Inflammatory macrophage treated with lipopolysaccharide for 1 hour (primary cell): ENCODE measurements around the gene RPS2.
"Not testable (repeated sequence)": the region's sequence is repeated elsewhere in the genome, so short reads cannot be mapped to it uniquely, and the experiment has no call there.

ENCODE experiments used
- DNase-seq, 2 donors: peaks; one replicate each; pipeline ENCODE4 v3.0.0-alpha.2; 2020 to 2022

Gene RPS2

DNA sequence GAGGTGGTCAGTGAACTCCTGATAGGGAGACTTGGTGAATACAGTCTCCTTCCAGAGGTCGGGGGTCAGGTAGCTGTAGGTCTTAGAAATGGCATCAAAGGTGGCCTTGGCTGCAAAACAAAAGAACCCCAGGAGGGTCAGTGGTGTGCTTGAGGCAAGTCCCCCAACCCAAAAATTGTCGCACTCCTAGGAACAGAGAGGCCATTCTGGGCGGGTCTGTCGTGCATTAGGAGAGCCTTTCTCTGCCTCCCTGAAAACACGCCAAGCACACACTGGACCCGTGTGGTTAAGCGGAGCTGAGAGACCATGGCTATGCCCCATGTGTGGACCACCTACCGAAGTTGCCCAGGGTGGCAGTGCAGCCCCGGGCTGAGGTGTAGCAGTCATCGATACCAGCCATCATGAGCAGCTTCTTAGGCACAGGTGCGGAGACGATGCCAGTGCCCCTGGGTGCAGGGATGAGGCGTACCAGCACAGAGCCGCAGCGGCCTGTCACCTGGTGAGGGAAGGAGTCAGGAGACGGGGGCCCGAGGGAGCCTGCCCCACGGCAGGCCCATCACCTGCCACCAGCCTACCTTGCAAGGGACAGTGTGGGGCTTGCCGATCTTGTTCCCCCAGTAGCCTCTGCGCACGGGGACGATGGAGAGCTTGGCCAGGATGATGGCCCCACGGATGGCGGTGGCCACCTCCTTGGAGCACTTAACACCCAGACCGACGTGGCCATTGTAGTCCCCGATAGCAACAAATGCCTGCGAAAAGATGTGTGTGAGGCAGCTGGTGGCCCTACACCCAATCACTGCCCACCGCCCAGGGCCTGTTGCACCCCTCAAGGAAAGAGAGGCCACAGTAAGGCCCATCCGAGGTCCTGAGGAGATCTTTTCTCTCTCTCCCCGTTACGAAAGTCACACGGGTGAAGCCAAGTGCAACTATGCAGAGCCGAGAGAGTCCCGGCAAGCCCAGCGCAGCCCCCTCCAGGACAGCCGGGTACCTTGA lies 2.2 kb downstream of the RPS2 start:
- not testable (repeated sequence) for DNase-seq

DNA sequence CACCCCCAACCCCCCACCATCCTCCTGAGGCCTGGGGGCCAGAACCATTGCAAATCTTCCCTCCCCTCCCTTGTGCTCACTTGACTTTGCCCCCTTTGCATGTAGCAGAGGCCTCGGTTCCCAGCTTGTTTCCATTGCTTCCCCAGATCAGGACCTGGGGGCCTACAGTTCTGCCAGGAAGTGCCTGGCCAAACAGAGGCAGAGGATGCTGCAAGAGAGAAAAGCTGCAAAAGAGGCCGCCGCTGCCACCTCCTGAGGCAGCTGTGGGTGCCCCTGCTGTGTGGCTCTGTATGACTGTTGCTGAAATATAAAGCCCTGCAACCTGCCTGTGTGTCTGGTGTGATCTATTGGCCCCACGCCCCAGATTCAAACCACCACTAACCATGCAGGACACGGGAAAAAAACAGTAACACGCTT lies 3.0 kb downstream of the RPS2 start:
- no peak for DNase-seq

DNA sequence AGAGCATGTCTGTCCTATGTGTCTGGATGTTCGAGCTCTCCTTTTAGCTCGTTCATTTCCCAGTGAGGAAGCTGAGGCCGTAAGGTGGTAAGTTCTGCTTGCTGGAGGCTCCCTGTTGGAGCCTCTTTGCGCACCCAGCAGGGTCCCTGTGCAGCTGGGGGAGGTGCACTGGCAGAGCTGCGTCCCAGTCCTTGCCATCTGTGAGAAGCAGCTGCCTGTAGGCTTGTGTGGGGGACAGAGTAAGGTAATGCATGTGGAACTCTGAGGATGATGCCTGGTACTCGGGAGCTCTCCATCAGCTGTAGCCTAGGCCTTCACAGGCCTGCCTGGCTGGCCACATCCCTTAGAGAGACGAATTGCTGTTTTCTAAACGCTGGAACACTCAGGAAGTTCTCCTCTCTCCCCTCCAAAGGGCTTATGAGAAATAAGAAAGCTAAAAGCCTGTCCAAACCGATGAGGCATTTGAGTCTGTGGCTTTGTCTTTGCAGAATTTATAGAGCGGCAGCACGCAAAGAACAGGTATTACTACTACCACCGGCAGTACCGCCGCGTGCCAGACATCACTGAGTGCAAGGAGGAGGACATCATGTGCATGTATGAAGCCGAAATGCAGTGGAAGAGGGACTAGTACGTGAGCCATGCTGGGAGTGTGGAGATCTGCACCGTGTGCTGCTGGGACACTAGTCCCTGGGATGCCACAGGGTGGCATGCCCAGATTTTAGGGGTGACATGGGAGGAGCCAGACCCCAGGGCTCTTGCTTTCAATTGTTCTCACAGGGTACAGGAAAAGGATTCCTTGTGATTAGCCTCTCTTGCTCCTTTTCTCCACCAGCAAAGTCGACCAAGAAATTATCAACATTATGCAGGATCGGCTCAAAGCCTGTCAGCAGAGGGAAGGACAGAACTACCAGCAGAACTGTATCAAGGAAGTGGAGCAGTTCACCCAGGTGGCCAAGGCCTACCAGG lies 3.7 kb downstream of the RPS2 start:
- DNase-seq, result no peak

DNA sequence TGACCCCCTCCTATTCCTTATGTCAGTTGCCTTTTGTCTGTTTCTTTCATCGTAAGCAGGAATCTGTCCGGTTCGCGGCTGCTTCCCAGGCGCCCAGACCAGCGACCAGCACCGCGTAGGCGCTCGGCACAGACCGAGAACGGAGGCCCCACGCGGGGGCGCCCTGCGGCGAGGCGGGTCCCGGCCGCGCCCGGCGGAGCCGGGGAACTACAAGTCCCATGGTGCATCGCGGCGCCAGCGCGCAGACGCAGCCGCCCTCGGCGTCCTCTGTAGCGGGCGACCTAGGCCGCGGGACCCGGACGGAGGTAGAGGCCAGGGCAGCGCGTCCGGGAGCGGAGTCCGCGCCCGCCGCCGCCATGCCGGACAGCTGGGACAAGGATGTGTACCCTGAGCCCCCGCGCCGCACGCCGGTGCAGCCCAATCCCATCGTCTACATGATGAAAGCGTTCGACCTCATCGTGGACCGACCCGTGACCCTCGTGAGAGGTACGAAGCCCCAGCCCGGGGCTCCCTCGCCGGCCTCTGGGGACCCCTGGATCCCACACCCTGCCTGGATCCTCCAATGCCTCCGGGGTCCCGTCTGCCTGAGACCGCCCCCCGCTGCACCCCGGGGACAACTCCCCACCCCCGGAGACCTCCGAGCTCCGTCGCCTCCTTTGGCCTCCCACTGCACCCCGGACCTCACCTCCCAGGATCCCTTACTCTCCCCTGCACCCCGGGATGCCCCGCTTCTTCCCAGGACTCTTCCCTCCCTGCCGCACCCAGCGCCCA lies 5.2 kb downstream of the RPS2 start, which contains the start of gene NDUFB10:
Gene NDUFB10 (plus strand): TSS at position 270 of the 771 bp plus-strand sequence. CDS start 87 bp downstream, at position 357.
- DNase-seq, result peak; percentile 86 to 95

DNA sequence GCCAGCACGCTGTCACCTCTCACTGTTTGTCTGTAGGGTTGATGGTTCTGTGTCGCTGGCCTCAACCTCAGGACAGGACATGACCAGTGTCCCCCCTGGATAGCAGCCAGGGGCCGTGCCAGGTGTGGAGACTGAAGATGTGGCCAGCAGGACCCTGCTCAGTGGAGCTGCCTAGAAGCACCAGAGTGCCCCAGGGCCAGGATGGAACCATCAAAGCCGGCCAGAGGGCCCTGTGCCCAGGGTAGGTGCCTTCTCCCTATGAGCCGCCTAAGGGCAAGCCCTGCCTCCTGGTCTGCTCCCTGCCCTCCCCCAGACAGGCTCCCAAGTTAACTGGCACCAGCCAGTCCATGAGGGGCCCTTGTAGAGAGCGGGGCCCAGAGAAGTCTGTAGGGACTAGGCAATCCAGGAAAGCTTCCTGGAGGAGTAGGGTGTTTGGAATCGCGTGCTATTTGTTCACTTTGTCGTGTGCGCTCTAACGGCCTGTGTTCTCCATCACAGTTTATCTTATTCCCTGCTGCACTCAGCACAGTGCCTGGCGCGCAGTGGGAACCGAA lies 5.8 kb downstream of the RPS2 start:
- no peak for DNase-seq

DNA sequence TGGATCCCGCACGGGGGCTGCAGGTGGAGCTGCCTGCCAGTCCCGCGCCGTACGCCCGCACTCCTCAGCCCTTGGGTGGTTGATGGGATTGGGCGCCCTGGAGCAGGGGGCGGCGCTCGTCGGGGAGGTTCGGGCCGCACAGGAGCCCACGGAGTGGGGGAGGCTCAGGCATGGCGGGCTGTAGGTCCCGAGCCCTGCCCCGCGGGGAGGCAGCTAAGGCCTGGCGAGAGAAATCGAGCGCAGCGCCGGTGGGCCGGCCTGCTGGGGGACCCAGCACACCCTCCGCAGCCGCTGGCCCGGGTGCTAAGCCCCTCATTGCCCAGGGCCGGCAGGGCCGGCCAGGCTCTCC lies 6.5 kb downstream of the RPS2 start:
- DNase-seq, result not testable (repeated sequence)

DNA sequence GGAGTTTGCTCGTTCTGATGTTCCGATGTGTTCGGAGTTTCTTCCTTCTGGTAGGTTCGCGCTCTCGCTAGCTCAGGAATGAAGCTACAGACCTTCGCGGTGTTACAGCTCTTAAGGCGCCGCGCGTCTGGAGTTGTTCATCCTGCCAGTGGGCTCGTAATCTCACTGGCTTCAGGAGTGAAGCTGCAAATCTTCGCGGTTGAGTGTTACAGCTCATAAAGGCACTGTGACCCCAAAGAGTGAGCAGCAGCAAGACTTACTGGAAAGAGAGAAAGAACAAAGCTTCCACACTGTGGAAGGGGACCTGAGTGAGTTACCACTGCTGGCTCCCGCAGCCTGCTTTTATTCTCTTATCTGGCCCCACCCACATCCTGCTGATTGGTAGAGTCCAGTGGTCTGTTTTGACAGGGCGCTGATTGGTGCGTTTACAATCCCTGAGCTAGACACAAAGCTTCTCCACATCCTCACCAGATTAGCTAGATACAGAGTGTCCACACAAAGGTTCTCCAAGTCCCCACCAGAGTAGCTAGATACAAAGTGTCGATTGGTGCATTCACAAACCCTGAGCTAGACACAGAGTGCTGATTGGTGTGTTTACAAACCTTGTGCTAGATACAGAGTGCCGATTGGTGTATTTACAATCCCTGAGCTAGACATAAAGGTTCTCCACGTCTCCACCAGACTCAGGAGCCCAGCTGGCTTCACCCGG lies 7.0 kb downstream of the RPS2 start:
- DNase-seq, result not testable (repeated sequence)

DNA sequence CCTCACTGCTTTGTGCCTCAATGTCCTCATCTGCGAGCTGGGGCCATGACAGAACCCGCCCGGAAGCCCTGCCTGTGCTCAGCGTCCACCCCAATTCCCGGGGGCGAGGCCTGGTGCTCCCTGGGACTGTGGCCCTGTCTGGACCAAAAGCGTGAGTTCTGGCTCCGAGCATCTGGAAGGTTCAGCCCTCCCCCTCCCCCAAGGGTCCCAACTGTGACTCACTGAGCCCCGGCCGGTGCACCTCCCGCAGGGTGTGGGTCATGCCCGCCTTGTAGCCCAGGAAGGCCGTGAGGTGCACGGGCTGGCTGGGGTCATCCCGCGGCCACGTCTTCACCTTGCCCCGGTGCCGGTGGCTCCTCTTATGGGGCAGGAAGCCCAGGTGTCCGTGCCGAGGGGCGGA lies 10.9 kb downstream of the RPS2 start:
- no peak for DNase-seq

DNA sequence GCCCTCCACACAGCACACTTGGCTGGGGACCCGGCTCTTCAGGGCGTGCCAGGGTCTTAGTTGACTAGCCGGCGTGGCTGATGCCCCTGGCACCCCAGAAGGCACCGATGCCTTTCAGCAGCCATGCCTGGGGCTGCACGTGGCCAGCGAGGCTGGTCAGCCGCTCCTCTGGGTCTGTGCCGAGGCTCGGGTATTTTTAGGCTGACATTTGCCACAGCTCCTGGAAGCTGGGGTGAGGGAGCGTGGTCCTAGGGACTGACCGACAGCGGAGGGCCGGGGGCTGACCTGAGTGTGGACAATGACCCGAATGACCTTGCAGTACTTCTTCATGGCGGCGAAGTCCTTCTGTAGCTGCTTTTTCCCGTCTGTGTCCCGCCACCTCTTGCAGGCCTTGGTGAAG lies 14.1 kb downstream of the RPS2 start:
- no peak for DNase-seq

DNA sequence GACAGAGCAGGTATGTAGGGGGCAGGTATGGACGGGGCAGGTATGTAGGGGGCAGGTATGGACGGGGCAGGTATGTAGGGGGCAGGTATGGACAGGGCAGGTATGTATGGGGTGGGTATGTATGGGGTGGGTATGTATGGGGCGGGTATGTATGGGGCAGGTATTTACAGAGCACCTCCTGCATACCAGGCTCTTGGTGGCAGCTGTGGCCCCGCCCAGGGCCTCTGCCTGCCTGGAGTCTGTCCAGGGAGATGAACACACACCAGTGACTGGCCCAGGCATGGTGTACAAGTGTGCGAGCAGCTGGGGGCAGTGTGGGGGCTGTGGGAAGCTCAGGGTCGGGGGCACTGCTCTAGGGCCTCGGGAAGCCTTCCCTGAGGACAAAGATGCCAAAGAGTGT lies 14.6 kb downstream of the RPS2 start:
- no peak for DNase-seq

DNA sequence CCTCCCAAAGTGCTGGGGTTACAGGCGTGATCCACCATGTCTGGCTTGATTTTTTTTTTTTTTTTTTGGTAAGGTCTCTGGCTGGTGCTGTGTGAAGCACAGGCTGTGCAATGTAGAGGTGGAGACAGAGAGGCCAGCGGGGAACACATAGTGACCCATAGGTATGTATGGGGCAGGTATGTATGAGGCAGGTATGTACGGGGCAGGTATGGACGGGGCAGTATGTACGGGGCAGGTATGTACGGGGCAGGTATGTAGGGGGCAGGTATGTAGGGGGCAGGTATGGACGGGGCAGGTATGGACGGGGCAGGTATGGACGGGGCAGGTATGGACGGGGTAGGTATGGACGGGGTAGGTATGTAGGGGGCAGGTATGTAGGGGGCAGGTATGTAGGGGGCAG lies 15.1 kb downstream of the RPS2 start:
- no peak for DNase-seq

DNA sequence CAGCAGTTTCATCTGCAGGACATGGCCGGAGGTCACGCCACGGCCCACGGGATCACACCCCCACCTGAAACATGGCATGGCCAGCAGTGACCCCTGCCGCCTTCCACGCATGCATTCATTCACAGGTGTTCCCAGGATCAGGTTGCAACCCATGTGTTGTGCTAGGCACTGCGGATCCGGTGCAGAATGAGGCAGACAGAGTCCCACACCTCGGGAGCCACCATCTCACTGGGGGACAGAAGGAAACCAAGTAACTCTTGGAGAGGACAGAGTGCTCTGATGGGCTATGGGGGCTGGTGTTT lies 17.3 kb downstream of the RPS2 start:
- DNase-seq, result no peak

DNA sequence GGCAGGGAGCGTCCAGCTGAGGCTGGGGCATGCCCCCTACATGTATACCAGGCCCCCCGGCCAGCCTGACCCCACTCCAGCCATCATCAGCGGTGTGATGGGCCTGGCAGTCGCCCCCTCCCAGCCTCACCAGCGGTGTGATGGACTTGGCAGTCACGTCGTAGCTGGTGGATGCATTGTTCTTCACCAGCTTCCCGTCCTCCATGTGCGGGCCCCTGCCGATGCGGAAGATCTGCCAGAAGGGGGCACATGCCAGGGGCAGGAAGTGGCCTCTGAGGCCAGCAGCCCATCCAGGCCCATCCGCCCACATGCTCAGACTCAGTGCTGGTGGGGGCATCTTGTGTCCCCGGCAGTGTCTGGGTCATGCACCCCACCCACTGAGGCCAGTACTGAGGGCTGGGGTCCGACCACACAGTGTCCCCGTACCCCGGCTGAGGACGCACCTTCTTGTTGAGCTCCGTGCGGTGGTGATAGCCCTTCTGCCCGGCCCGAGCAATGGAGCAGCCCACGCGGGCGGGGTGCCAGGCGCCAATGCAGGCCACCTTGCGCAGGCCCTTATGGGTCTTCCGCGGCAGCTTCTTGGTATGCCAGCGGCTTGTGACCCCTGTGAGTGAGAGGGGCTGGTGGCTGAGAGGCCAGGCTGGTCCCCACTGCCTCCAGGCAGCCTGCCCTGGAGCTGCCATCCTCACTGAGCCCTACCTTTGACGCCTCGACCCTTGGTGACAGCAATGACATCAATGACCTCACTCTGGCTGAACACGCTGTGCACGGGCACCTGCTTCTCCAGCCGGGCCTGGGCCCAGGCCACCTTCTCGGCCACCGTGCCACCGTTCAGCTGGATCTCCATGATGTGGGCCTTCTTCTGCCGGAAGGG lies 17.9 kb downstream of the RPS2 start:
- no peak for DNase-seq

DNA sequence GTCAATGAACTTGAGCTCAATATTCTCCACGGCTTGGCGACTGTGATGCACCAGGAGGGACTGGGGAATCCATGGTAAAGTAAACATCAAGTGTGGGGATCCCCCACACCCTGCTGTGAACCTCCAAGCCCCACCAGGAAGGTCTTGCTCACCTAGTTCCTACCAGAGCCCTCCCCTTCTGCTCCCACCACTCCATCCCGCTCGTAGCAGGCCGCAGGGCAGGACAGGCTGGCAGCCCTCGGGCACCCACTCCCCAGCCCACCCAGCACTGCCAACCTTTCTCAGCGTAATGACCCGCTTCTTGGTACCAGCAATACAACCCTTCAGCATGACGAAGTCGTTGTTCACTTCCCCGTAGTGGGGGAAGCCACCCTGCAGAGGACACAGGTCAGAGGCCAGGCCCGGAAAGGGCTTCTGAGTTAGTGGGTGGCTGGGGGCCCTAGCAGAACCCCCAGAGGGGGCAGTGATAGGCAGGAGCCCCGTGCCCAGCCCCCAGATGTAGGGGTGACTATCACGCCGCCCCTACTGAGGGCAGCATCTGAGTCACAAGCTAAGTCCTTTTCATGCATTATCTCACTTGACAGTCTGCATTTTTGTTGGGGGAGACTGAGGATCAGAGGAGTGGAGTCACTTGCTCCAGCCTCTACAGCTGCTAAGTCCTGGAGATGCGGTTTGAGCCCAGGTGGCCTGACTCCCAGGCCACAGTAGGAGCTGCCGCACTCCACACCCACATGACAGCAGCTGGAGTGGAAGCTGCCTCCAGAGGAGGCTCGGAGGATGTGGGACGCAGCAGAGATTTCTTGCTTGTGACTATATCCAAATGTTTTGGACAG lies 18.9 kb downstream of the RPS2 start:
- no peak for DNase-seq

DNA sequence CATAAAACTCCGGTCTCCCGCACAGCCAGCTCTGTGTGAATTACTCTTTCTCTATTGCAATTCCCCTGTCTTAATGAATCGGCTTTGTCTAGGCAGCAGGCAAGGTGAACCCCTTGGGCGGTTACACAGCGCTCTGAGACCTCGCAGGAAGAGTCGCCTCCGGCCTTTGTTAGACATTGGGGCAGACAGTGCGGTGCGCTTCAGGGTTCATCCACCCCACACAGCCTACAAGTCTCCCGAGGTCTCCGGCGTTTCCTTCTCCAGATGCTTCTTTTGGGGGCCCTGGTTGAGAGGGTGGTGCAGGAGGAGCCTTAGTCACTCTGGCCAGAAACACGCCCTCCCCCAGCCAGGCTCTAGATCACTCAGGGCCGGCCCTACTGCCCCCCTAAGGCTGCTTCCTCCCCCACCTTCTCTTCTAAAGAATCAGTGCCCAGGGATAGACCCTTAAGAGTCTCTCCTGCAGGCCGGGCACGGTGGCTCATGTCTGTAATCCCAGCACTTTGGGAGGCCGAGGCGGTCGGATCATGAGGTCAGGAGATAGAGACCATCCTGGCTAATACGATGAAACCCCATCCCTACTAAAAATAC lies 19.9 kb downstream of the RPS2 start:
- DNase-seq, result no peak

DNA sequence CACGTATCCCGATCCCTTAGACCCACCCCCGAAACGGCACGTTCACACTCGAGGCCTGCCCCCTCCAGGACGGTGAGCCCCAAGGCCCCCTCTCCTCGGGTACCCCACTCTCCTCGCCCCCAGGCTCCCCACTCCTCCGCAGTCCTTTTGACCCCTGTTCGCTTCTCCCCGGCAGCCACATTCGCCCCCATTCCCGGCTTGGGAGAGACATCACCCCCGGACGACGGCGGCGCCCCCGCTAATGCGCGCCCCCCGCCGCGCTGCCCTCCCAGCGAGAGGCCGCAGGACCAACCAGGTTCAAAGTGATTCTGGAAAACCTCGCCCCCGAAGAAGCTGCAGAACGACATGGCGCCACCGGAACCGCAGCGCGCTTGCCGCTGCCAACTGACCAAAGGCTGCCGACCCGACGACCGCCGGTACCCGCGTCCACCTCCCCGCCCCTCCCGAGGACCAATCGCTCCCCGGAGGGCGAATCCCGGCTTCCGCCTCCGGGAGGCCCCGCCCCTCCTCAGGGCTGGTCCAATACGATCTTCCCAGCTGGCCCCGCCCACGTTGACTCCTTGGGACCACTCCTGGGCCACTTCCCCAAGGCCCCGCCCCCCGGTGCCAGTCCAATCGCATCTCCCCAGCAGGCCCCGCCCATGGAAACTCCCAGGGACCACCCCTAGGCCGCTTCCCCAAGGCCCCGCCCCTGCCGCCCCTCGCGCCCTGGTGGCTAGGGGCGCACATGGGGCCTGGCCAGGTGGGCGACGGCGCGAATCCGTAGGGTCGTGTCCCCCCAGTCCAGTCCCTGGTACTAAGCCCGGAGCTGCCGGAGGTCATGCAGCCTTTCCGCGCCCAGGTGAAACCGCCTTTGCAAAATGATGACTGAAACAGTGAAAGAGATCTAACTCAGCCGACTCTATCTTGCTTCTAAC lies 21.6 kb downstream of the RPS2 start, which contains the start of gene MSRB1:
Gene MSRB1 (minus strand): TSS at position 390 of the 917 bp plus-strand sequence. CDS start 43 bp downstream, at position 347.
- DNase-seq, result peak; percentile 99 to 100

DNA sequence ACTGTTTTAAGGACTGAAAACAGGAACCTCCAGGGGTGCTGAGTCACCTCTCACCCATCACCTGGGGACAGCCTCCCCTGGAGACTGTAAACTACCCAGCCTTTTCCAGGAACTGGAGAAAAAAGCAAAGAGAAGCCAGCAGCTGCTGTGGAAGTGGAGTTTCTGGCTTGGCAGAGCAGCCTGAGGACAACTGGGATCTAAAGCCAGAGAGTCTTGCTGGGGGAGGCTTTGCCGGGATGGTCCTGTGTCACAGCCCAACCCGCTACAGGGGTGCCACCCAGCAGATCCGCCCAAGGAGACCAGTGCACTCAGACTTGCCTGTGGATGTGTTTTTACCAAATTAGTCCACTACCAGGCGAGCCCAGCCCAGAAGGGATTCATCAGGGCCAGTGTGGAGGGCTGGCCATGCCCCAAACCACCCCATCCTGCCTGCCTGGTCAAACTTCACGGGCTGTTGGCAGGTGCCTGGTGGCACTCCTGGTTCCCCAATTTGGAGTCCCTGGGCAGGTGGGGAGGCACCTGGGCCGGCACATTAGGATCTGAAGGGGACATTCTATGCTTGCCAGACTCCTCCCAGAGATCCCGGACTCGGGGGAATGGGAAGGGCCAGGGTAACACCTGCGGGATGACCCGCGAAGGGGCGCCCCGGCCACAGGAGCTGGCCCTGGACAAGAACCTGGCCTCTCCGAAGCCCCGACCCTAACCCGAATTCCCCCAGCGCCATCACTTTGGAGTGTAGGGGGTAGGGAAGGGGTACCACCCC lies 22.4 kb downstream of the RPS2 start:
- DNase-seq, result peak; percentile 47 to 62
